Activated CD8-positive, alpha-beta T cell treated with anti-CD3 and anti-CD28 coated beads for 36 hours (primary cell): Measurements from ENCODE around the gene VAV2. TPM values are rescaled to one million over a fixed set of nuclear protein-coding genes. Genes with fewer than 3 reads are reported as not detected.

Experiments
- ATAC-seq: fragments of 200-7000 bp; cut with Tn5 transposase; one replicate; pipeline ENCODE4 v1.10.0; 2021; ENCODE audit warnings: mild to moderate bottlenecking, moderate library complexity
- CTCF ChIA-PET: fragments of 350-600 bp; sonication (Branson Sonifier 250); formaldehyde crosslinking; loops from one replicate; lab custom pipeline; 2021; ENCODE audit warnings: antibody characterized with exemption; lab: Charles Lee
- POLR2A ChIA-PET: fragments of 350-600 bp; sonication (Branson Sonifier 250); formaldehyde crosslinking; loops from one replicate; lab custom pipeline; 2021; ENCODE audit warnings: antibody characterized with exemption; lab: Charles Lee
- DNase-seq: peaks from one replicate; pipeline ENCODE4 v3.0.0-alpha.2; 2020
- H3K27ac Mint-ChIP-seq: one replicate; pipeline ENCODE4 v1.8.0; 2021; ENCODE audit warnings: mild to moderate bottlenecking, mixed read lengths
- H3K27me3 Mint-ChIP-seq: one replicate; pipeline ENCODE4 v1.8.0; 2021; ENCODE audit warnings: mixed read lengths
- H3K36me3 Mint-ChIP-seq: one replicate; pipeline ENCODE4 v1.8.0; 2021; ENCODE audit warnings: low read depth, mixed read lengths
- H3K4me1 Mint-ChIP-seq: one replicate; pipeline ENCODE4 v1.8.0; 2021; ENCODE audit warnings: low read depth, mixed read lengths
- H3K4me3 Mint-ChIP-seq: one replicate; pipeline ENCODE4 v1.8.0; 2021; ENCODE audit warnings: mild to moderate bottlenecking, moderate library complexity, mixed read lengths
- H3K9me3 Mint-ChIP-seq: one replicate; pipeline ENCODE4 v1.8.0; 2021; ENCODE audit warnings: mixed read lengths
- intact Hi-C: fragments of 100-400 bp; cut with micrococcal nuclease; formaldehyde crosslinking; loops from one replicate; pipeline ENCODE4 v1.10.0; 2022
- total RNA-seq, 2 experiments: library from RNA; stranded (reverse); gene quantifications; one replicate each; pipeline ENCODE4 v1.2.3, GENCODE V29; 2021
- TF ChIP-seq, protein P1 (sequence below): fragments of 200-600 bp; IDR thresholded peaks from one replicate; pipeline ENCODE4 v1.8.0; 2022; ENCODE audit warnings: antibody characterized with exemption, mild to moderate bottlenecking

VAV2 gene
- total RNA-seq, 2 experiments from 2014 or later: 5.1 to 5.4 TPM

- Mint-ChIP-seq H3K9me3 (no peaks in the 10 kb centered on the region), H3K27ac (no peak overlapping the region), H3K4me1 (no peaks in the 10 kb centered on the region), H3K4me3 (no peak overlapping the region), H3K36me3 (no peaks in the 10 kb centered on the region), H3K27me3 (peaks cover 24% of the 10 kb centered on the region)
- ATAC-seq: no peak
- no peak for DNase-seq
- TF ChIP-seq, protein P1, sequence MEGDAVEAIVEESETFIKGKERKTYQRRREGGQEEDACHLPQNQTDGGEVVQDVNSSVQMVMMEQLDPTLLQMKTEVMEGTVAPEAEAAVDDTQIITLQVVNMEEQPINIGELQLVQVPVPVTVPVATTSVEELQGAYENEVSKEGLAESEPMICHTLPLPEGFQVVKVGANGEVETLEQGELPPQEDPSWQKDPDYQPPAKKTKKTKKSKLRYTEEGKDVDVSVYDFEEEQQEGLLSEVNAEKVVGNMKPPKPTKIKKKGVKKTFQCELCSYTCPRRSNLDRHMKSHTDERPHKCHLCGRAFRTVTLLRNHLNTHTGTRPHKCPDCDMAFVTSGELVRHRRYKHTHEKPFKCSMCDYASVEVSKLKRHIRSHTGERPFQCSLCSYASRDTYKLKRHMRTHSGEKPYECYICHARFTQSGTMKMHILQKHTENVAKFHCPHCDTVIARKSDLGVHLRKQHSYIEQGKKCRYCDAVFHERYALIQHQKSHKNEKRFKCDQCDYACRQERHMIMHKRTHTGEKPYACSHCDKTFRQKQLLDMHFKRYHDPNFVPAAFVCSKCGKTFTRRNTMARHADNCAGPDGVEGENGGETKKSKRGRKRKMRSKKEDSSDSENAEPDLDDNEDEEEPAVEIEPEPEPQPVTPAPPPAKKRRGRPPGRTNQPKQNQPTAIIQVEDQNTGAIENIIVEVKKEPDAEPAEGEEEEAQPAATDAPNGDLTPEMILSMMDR: no peak
- ChIA-PET POLR2A (no interaction called here), CTCF (interaction anchor here (2.2 kb wide), 1 partner anchor 12 kb away, joined by 10 read pairs; no protein-coding TSS in a partner anchor)
- intact Hi-C loops: no loop called here
Measured at GRCh38 chr9:133754688-133755227, 237.4 kb downstream of the VAV2 start.

DNA sequence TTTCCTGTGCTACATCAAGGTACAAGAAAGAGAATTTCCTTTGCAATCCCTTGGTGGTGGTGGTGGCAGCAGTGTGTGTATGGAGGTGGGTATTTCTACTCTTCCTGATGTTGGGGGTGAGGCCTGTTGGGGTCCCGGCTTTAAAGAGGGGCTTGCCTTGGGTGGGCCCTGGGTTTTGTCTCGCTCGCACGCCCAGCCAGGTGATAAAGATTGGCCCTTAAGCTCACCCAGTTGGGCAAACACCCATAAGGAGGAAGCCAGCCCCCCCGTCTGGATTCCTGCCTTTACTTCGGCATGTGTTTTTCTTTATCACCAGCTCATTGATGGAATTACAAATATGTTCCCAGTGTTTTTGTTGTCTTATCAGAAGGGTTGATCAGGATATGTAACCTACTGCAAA is 237.9 kb downstream of the VAV2 start:
- Mint-ChIP-seq H3K27me3 (peaks cover 25% of the 10 kb centered on the region), H3K36me3 (no peaks in the 10 kb centered on the region)

GRCh38 chr9:133752739-133753446 is 239.2 kb downstream of the VAV2 start:
- no peak for ATAC-seq
- H3K4me1 Mint-ChIP-seq: no peaks in the 10 kb centered on the region
- H3K36me3 Mint-ChIP-seq: no peaks in the 10 kb centered on the region
- ChIA-PET CTCF (interaction anchor here (1.4 to 2.2 kb wide), 3 partner anchors 10 to 29 kb away, joined by 3 to 10 read pairs (median 7); no protein-coding TSS in a partner anchor), POLR2A (interaction anchor here (0.7 kb wide), 1 partner anchor 20 kb away, joined by 3 read pairs; no protein-coding TSS in a partner anchor)
- no peak for DNase-seq
- no peaks in the 10 kb centered on the region for H3K9me3 Mint-ChIP-seq
- intact Hi-C loops: no loop called here
- TF ChIP-seq, protein P1: no peak
- H3K27me3 Mint-ChIP-seq: peaks cover 30% of the 10 kb centered on the region
- no peak overlapping the region for H3K27ac Mint-ChIP-seq
- no peak overlapping the region for H3K4me3 Mint-ChIP-seq

More for the DNA sequence above, 237.9 kb downstream of the VAV2 start:
- Mint-ChIP-seq H3K4me3 (no peak overlapping the region), H3K4me1 (no peaks in the 10 kb centered on the region), H3K27ac (no peak overlapping the region), H3K9me3 (no peaks in the 10 kb centered on the region)
- ChIA-PET POLR2A (no interaction called here), CTCF (interaction anchor here (2.2 kb wide), 1 partner anchor 11 kb away, joined by 10 read pairs; no protein-coding TSS in a partner anchor)
- ATAC-seq: no peak
- intact Hi-C loops: no loop called here
- TF ChIP-seq, protein P1: no peak
- no peak for DNase-seq

- DNase-seq (no peak), ATAC-seq (no peak)
- intact Hi-C loops: no loop called here
- TF ChIP-seq, protein P1: no peak
- ChIA-PET POLR2A (no interaction called here), CTCF (interaction anchor here (1.4 to 1.6 kb wide), 2 partner anchors 8 to 31 kb away, joined by 3 to 7 read pairs; no protein-coding TSS in a partner anchor)
- Mint-ChIP-seq H3K27me3 (peaks cover 30% of the 10 kb centered on the region), H3K36me3 (no peaks in the 10 kb centered on the region), H3K4me1 (no peaks in the 10 kb centered on the region), H3K4me3 (no peak overlapping the region), H3K9me3 (no peaks in the 10 kb centered on the region), H3K27ac (no peak overlapping the region)
Measured at GRCh38 chr9:133750982-133751649, 241.0 kb downstream of the VAV2 start.
